Neural progenitor cell (in vitro differentiated cells): ENCODE measurements around the gene STC2. TPM values are rescaled to one million over a fixed set of nuclear protein-coding genes. Genes with fewer than 3 reads are reported as not detected.

Experiments used
- DNase-seq: peaks from one replicate; pipeline ENCODE4 v3.0.0-alpha.2; 2016; ENCODE audit warnings: low spot score
- H2AFZ ChIP-seq: fragments of 200-600 bp; sonication (generic); replicated peaks from 2 replicates; pipeline ENCODE4 v1.6.1; 2016; ENCODE audit warnings: antibody characterized with exemption
- H3F3A ChIP-seq: fragments of 200-600 bp; sonication (generic); 2 replicates; pipeline ENCODE4 v1.6.1; 2016; ENCODE audit warnings: antibody characterized with exemption, low read depth
- H3K27ac ChIP-seq: fragments of 200-600 bp; sonication (generic); 2 replicates; pipeline ENCODE4 v1.5.1; 2016; ENCODE audit warnings: mild to moderate bottlenecking
- H3K27me3 ChIP-seq: fragments of 200-600 bp; sonication (generic); 2 replicates; pipeline ENCODE4 v1.6.1; 2016; ENCODE audit warnings: mild to moderate bottlenecking, moderate library complexity
- H3K36me3 ChIP-seq: fragments of 200-600 bp; sonication (generic); 2 replicates; pipeline ENCODE4 v1.5.1; 2016
- H3K4me1 ChIP-seq: fragments of 200-600 bp; sonication (generic); 2 replicates; pipeline ENCODE4 v1.6.1; 2016; ENCODE audit warnings: mixed run types
- H3K4me2 ChIP-seq: fragments of 200-600 bp; sonication (generic); 2 replicates; pipeline ENCODE4 v1.6.1; 2016
- H3K4me3 ChIP-seq: fragments of 200-600 bp; sonication (generic); 2 replicates; pipeline ENCODE4 v1.5.1; 2016
- H3K79me2 ChIP-seq: fragments of 200-600 bp; sonication (generic); 2 replicates; pipeline ENCODE4 v1.6.1; 2016; ENCODE audit warnings: low read depth
- H3K9ac ChIP-seq: fragments of 200-600 bp; sonication (generic); 2 replicates; pipeline ENCODE4 v1.6.1; 2016
- H3K9me3 ChIP-seq: fragments of 200-600 bp; sonication (generic); 2 replicates; pipeline ENCODE4 v1.5.1; 2016; ENCODE audit warnings: low read depth
- H4K20me1 ChIP-seq: fragments of 200-600 bp; sonication (generic); 2 replicates; pipeline ENCODE4 v1.6.1; 2016; ENCODE audit warnings: low read depth
- H3K27ac Mint-ChIP-seq: 3 replicates; pipeline ENCODE4 v1.8.0; 2021; ENCODE audit warnings: mixed read lengths
- H3K27me3 Mint-ChIP-seq: 2 replicates; pipeline ENCODE4 v1.8.0; 2022; ENCODE audit warnings: low read depth, mild to moderate bottlenecking, inconsistent platforms, moderate library complexity, mixed read lengths; ENCODE audit not compliant: insufficient read depth
- H3K36me3 Mint-ChIP-seq: 3 replicates; pipeline ENCODE4 v1.8.0; 2021; ENCODE audit warnings: mixed read lengths
- H3K4me1 Mint-ChIP-seq: 3 replicates; pipeline ENCODE4 v1.8.0; 2021; ENCODE audit warnings: mixed read lengths
- H3K4me3 Mint-ChIP-seq: 3 replicates; pipeline ENCODE4 v1.8.0; 2021; ENCODE audit warnings: mild to moderate bottlenecking, moderate library complexity, mixed read lengths
- H3K9me3 Mint-ChIP-seq: 3 replicates; pipeline ENCODE4 v1.8.0; 2020; ENCODE audit warnings: mixed read lengths
- EZH2 ChIP-seq: fragments of 200-600 bp; sonication (generic); IDR thresholded peaks from 2 replicates; pipeline ENCODE4 v1.6.1; 2017; ENCODE audit warnings: antibody characterized with exemption, mild to moderate bottlenecking, moderate library complexity
- EZH2phosphoT487 ChIP-seq: fragments of 200-600 bp; sonication (generic); IDR thresholded peaks from 2 replicates; pipeline ENCODE4 v1.6.1; 2017; ENCODE audit warnings: antibody characterized with exemption
- total RNA-seq: library from RNA; depleted of rRNA; stranded (reverse); fragments of >200 nt; gene quantifications from 2 replicates; pipeline ENCODE4 v1.2.3, GENCODE V29; 2015; ENCODE audit warnings: low replicate concordance
- TF ChIP-seq, protein P1 (sequence below): fragments of 200-600 bp; sonication (generic); IDR thresholded peaks from 2 replicates; pipeline ENCODE4 v1.5.1; 2017; ENCODE audit warnings: antibody characterized with exemption, mild to moderate bottlenecking

Gene STC2
- total RNA-seq, 1 donor from 2014 or later, result 25.3 TPM

DNA sequence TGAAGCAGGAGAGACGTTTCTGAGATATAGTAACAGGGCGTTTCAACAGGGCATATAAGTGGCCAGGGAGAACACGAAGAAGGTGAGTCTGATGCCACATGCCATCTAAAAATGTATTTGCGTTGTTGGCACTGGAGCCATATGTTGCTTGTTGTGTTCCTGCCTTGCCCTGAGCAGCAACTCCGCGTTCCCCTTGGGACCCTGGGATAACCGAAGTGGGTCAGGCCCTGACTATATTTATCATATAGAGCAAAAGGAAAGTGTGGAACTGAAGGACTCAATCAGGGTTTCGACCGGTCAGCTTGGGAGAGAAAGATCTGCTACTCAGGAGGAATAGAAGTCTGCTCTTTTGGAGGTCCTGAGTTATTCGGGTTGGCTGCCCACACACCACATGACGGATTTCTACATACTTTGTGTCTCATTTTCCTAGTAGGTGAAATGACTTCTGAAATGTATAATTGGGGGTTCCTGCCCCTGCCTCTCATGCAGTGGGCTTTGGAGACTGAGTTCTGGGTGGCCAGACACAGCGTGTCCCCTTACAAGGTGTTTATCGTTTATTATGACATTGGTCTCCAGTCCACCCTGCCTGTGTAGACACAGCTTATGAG, 3.0 kb downstream of the STC2 start:
- H4K20me1 ChIP-seq, result peaks cover 47% of the 10 kb centered on the region
- H3K4me2 ChIP-seq, result peak overlapping the region; percentile 88
- no peaks in the 10 kb centered on the region for H3K36me3 ChIP-seq
- Mint-ChIP-seq H3K4me1 (peaks cover 47% of the 10 kb centered on the region), H3K4me3 (peak overlapping the region; percentile 74), H3K9me3 (peaks cover 3% of the 10 kb centered on the region), H3K27ac (no peak overlapping the region), H3K36me3 (peaks cover 11% of the 10 kb centered on the region), H3K27me3 (peaks cover 46% of the 10 kb centered on the region)
- H3F3A ChIP-seq, result peaks cover 16% of the 10 kb centered on the region
- peaks cover 37% of the 10 kb centered on the region for H3K4me1 ChIP-seq
- no peak overlapping the region for H2AFZ ChIP-seq
- no peak overlapping the region for H3K4me3 ChIP-seq
- TF ChIP-seq EZH2, result no peak
- no peak for TF ChIP-seq EZH2phosphoT487
- TF ChIP-seq, protein P1, sequence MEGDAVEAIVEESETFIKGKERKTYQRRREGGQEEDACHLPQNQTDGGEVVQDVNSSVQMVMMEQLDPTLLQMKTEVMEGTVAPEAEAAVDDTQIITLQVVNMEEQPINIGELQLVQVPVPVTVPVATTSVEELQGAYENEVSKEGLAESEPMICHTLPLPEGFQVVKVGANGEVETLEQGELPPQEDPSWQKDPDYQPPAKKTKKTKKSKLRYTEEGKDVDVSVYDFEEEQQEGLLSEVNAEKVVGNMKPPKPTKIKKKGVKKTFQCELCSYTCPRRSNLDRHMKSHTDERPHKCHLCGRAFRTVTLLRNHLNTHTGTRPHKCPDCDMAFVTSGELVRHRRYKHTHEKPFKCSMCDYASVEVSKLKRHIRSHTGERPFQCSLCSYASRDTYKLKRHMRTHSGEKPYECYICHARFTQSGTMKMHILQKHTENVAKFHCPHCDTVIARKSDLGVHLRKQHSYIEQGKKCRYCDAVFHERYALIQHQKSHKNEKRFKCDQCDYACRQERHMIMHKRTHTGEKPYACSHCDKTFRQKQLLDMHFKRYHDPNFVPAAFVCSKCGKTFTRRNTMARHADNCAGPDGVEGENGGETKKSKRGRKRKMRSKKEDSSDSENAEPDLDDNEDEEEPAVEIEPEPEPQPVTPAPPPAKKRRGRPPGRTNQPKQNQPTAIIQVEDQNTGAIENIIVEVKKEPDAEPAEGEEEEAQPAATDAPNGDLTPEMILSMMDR, result no peak
- no peak for DNase-seq
- no peak overlapping the region for H3K27ac ChIP-seq
- H3K79me2 ChIP-seq, result peaks cover 37% of the 10 kb centered on the region
- H3K27me3 ChIP-seq, result peaks cover 13% of the 10 kb centered on the region
- H3K9me3 ChIP-seq, result no peaks in the 10 kb centered on the region
- H3K9ac ChIP-seq, result no peak overlapping the region

DNA sequence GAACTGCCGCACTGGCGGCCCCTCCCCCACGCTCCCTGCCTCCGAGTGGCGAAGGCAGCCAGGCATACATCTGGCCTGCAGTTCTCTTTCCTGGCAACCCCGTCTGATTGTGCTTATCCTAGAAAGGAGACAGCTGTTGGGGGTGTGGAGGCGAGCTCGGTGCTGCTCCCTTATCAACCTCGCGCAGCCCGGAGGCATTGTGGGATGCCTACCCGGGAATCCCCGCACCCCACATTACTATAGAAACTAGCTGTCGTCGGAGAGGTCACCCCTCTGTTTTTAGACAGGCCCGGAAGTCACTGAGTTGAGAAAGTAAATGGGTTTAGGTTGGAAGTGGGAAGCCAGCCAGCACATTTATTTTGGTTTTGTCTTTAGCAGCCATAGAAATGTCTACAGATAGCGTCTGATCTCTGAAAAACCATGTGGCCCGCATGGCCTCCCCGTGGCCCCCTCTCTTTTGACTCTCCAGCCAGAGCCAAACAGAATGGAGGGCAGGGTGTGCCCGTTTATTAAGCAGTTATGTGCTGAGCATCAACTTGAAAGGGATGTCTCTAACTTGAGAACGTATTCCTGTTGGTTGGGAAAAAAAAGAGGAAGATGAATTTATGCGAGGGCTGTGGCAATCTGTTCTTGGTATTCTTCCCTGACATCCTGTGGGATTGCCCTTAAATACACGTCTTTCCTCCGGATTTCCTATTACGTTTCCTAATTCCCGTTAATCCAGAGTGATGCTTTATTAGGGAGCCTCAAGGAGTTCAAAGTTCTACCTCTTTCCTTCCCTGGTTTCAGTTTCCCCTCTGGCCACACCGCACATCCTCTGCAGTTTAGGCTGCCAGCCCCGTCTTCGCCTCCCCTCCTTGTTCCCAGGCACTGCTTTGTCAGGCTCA, 3.9 kb downstream of the STC2 start:
- H3F3A ChIP-seq, result peaks cover 9% of the 10 kb centered on the region
- H3K36me3 ChIP-seq, result no peaks in the 10 kb centered on the region
- Mint-ChIP-seq H3K27me3 (peaks cover 43% of the 10 kb centered on the region), H3K4me3 (peak overlapping the region; percentile 49), H3K9me3 (peaks cover 3% of the 10 kb centered on the region), H3K36me3 (peaks cover 14% of the 10 kb centered on the region), H3K27ac (no peak overlapping the region), H3K4me1 (peaks cover 50% of the 10 kb centered on the region)
- no peak overlapping the region for H3K4me3 ChIP-seq
- no peak overlapping the region for H3K27ac ChIP-seq
- H2AFZ ChIP-seq, result no peak overlapping the region
- no peak for TF ChIP-seq EZH2
- no peak overlapping the region for H3K9ac ChIP-seq
- H4K20me1 ChIP-seq, result peaks cover 47% of the 10 kb centered on the region
- H3K9me3 ChIP-seq, result no peaks in the 10 kb centered on the region
- DNase-seq, result peak; percentile 60
- H3K4me2 ChIP-seq, result peak overlapping the region; percentile 24
- H3K27me3 ChIP-seq, result peaks cover 8% of the 10 kb centered on the region
- H3K79me2 ChIP-seq, result peaks cover 37% of the 10 kb centered on the region
- peaks cover 34% of the 10 kb centered on the region for H3K4me1 ChIP-seq

DNA sequence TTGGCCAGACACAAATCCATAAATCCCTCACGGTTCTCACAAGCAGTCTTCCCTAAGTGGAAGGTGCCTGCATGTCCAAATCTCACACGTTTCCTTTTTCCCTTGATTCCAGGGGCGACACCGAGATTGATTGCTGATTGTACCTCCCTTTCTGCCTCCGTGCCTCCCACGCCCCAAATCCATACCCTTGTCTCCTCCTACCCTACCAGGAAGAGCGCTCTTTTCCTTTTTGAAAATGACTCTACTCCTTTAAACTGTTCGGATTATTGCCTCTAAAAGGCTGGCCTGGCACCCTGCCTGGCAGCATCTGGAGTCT, 4.5 kb downstream of the STC2 start:
- H3K36me3 Mint-ChIP-seq, result peaks cover 14% of the 10 kb centered on the region
- no peak overlapping the region for H3K27ac Mint-ChIP-seq
- no peak for TF ChIP-seq EZH2
- H3K36me3 ChIP-seq, result no peaks in the 10 kb centered on the region
- H3K27me3 Mint-ChIP-seq, result peaks cover 38% of the 10 kb centered on the region
- H3F3A ChIP-seq, result peaks cover 3% of the 10 kb centered on the region
- H3K27ac ChIP-seq, result no peak overlapping the region
- H3K9me3 Mint-ChIP-seq, result no peaks in the 10 kb centered on the region
- peaks cover 37% of the 10 kb centered on the region for H3K79me2 ChIP-seq
- no peak overlapping the region for H3K4me3 Mint-ChIP-seq
- peaks cover 8% of the 10 kb centered on the region for H3K27me3 ChIP-seq
- H2AFZ ChIP-seq, result no peak overlapping the region
- no peak for DNase-seq
- H4K20me1 ChIP-seq, result peaks cover 47% of the 10 kb centered on the region
- H3K4me3 ChIP-seq, result no peak overlapping the region
- H3K4me1 ChIP-seq, result peaks cover 32% of the 10 kb centered on the region
- H3K4me1 Mint-ChIP-seq, result peaks cover 46% of the 10 kb centered on the region
- H3K9me3 ChIP-seq, result no peaks in the 10 kb centered on the region
- H3K9ac ChIP-seq, result no peak overlapping the region
- H3K4me2 ChIP-seq, result no peak overlapping the region

DNA sequence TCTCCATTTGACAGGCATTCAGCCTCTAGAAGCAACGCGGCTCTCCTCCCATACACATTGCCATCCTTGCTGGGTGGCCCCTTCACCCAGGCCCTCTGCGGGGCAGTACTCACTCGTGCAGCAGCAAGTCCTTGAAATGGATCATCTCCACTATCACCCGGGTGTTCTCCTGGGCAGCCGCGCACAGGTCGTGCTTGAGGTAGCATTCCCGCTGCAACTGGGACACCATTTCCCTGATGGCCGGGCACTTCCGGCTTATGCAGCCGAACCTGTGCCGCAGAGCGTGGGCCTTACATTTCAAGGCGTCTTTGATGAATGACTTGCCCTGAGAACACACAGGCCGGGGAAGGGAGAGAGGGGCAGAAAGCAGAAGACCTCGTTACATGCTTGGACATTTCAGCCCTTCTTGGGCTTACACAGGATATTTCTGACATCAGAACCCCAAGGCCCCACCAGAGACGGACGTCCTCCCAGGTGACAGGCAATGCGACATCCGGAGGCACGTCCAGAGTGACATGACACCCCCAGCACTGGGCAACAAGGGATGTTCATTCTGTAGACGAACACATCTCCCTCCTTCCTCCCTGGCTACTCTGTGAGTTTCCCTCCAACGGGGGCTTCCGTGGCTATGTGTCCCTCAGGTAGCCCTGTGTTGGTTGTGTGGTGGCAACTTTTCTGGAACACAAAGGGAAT, 5.0 kb downstream of the STC2 start:
- peaks cover 29% of the 10 kb centered on the region for H3K4me1 ChIP-seq
- DNase-seq, result no peak
- Mint-ChIP-seq H3K27me3 (peaks cover 33% of the 10 kb centered on the region), H3K36me3 (peaks cover 16% of the 10 kb centered on the region), H3K9me3 (no peaks in the 10 kb centered on the region), H3K4me1 (peaks cover 41% of the 10 kb centered on the region), H3K27ac (no peak overlapping the region), H3K4me3 (no peak overlapping the region)
- no peaks in the 10 kb centered on the region for H3K36me3 ChIP-seq
- H3K27ac ChIP-seq, result no peak overlapping the region
- no peak overlapping the region for H3K4me2 ChIP-seq
- H3F3A ChIP-seq, result no peaks in the 10 kb centered on the region
- no peak overlapping the region for H2AFZ ChIP-seq
- H3K79me2 ChIP-seq, result peaks cover 37% of the 10 kb centered on the region
- H3K4me3 ChIP-seq, result no peak overlapping the region
- peaks cover 47% of the 10 kb centered on the region for H4K20me1 ChIP-seq
- H3K9ac ChIP-seq, result no peak overlapping the region
- no peaks in the 10 kb centered on the region for H3K9me3 ChIP-seq
- TF ChIP-seq, protein P1, result no peak
- no peak for TF ChIP-seq EZH2
- TF ChIP-seq EZH2phosphoT487, result no peak
- peaks cover 8% of the 10 kb centered on the region for H3K27me3 ChIP-seq
